HCT116 (cell line): ENCODE results near the gene SEMA6B. TPM values are rescaled to one million over a fixed set of nuclear protein-coding genes. Genes with fewer than 3 reads are reported as not detected.

Source experiments
- ATAC-seq: fragments of 200-7000 bp; cut with Tn5 transposase; 2 replicates; pipeline ENCODE4 v1.9.1; 2020; ENCODE audit warnings: mild to moderate bottlenecking, moderate library complexity
- BruUV-seq: library from RNA; stranded (reverse); fragments of 400-500 nt; replicated peaks from 2 replicates; lab custom pipeline; 2021; lab: Mats Ljungman, UMichigan
- CTCF ChIA-PET: fragments of 300-600 bp; sonication (Branson Sonifier 250); formaldehyde crosslinking; loops from one replicate; lab custom pipeline; 2021; ENCODE audit warnings: antibody characterized with exemption; lab: Charles Lee
- POLR2A ChIA-PET: fragments of 300-600, 350-600 bp; sonication (Branson Sonifier 250); formaldehyde crosslinking; loops from one replicate; lab custom pipeline; 2021; ENCODE audit warnings: antibody characterized with exemption; lab: Charles Lee
- RAD21 ChIA-PET, 2 experiments: fragments of 300-600 bp; sonication (Branson Sonifier 250); formaldehyde crosslinking; loops; one replicate each; lab custom pipeline; 2023; ENCODE audit warnings: low total read pairs in 2 of 2; ENCODE audit not compliant: uncharacterized antibody in 2 of 2, unreplicated experiment in 2 of 2, low non-redundant PET in 1 of 2; lab: Charles Lee
- DNase-seq: peaks from one replicate; pipeline ENCODE4 v3.0.0-alpha.2; 2010; ENCODE audit warnings: low read depth, low spot score
- H2AFZ ChIP-seq: fragments of 200-600 bp; shearing (Covaris generic), sonication (generic); 2 replicates; pipeline ENCODE4 v1.6.1; 2017; ENCODE audit warnings: low read depth, mixed run types, mixed read lengths, antibody characterized with exemption, low read length; ENCODE audit not compliant: poor library complexity, severe bottlenecking
- H3K27ac ChIP-seq: 2 replicates; pipeline ENCODE4 v1.5.1; 2012; ENCODE audit warnings: low read depth, low read length
- H3K27me3 ChIP-seq: fragments of 200-600 bp; sonication (generic); 2 replicates; pipeline ENCODE4 v1.6.1; 2016; ENCODE audit warnings: mixed run types, low read length, mixed read lengths; ENCODE audit not compliant: insufficient read depth
- H3K36me3 ChIP-seq, 2 experiments: fragments of 200-500 bp in 1 of 2; fragments of 200-600 bp in 1 of 2; sonication (Bioruptor generic) in 1 of 2; sonication (generic) in 1 of 2; 2 replicates each; pipeline versions ENCODE4 v1.5.1 to v1.6.1; 2014 to 2016; ENCODE audit warnings: low read length in 2 of 2, inconsistent platforms in 1 of 2, mixed read lengths in 1 of 2, mixed run types in 1 of 2; ENCODE audit not compliant: insufficient read depth in 2 of 2, control insufficient read depth in 1 of 2
- H3K4me1 ChIP-seq, 2 experiments: fragments of 200-600 bp in 1 of 2; sonication (generic) in 1 of 2; 2 replicates each; pipeline versions ENCODE4 v1.5.1 to v1.6.1; 2012 to 2017; ENCODE audit warnings: low read length in 2 of 2, inconsistent platforms in 1 of 2, mild to moderate bottlenecking in 1 of 2, mixed read lengths in 1 of 2, mixed run types in 1 of 2, moderate library complexity in 1 of 2; ENCODE audit not compliant: insufficient read depth in 2 of 2, control insufficient read depth in 1 of 2
- H3K4me2 ChIP-seq: fragments of 200-600 bp; sonication (generic); 2 replicates; pipeline ENCODE4 v1.6.1; 2017; ENCODE audit warnings: mixed run types, low read length, mixed read lengths
- H3K4me3 ChIP-seq, 2 experiments: fragments of 200-600 bp in 1 of 2; sonication (generic) in 1 of 2; replicated peaks in 1 of 2; 2 replicates each; pipeline ENCODE4 v1.5.1; 2011 to 2016; ENCODE audit warnings: low read length in 2 of 2, control low read depth in 1 of 2, low read depth in 1 of 2, mild to moderate bottlenecking in 1 of 2, mixed read lengths in 1 of 2, mixed run types in 1 of 2
- H3K79me2 ChIP-seq: fragments of 200-600 bp; sonication (generic); 2 replicates; pipeline ENCODE4 v1.6.1; 2017; ENCODE audit warnings: mild to moderate bottlenecking, mixed run types, low read length, moderate library complexity, mixed read lengths; ENCODE audit not compliant: insufficient read depth
- H3K9ac ChIP-seq: fragments of 200-600 bp; sonication (generic); 2 replicates; pipeline ENCODE4 v1.6.1; 2016; ENCODE audit warnings: low read length, mixed read lengths
- H3K9me2 ChIP-seq: fragments of 200-600 bp; sonication (generic), shearing (Covaris generic); 2 replicates; pipeline ENCODE4 v1.6.1; 2017; ENCODE audit warnings: mixed run types, mild to moderate bottlenecking, moderate library complexity; ENCODE audit not compliant: insufficient read depth
- H3K9me3 ChIP-seq, 2 experiments: fragments of 200-500 bp in 1 of 2; fragments of 200-600 bp in 1 of 2; sonication (Bioruptor generic) in 1 of 2; sonication (generic) in 1 of 2; 2 replicates each; pipeline ENCODE4 v1.6.1; 2014 to 2017; ENCODE audit warnings: low read length in 2 of 2, mixed read lengths in 2 of 2, inconsistent platforms in 1 of 2, low read depth in 1 of 2, mild to moderate bottlenecking in 1 of 2, mixed run types in 1 of 2, moderate library complexity in 1 of 2; ENCODE audit not compliant: control insufficient read depth in 1 of 2, insufficient read depth in 1 of 2
- H4K20me1 ChIP-seq: fragments of 200-600 bp; sonication (generic), shearing (Covaris generic); 2 replicates; pipeline ENCODE4 v1.6.1; 2017; ENCODE audit warnings: mixed run types, mild to moderate bottlenecking, moderate library complexity; ENCODE audit not compliant: insufficient read depth
- ATF3 ChIP-seq: IDR thresholded peaks from 2 replicates; pipeline ENCODE4 v1.6.1; 2012
- CTCF ChIP-seq, 3 experiments: fragments of 200-600 bp in 1 of 3; sonication (generic) in 1 of 3; IDR thresholded peaks in 2 of 3; conservative IDR thresholded peaks in 1 of 3; 2 replicates each; pipeline ENCODE4 v1.5.1; 2012 to 2017; ENCODE audit warnings: low read depth in 2 of 3, low read length in 2 of 3, antibody characterized with exemption in 1 of 3, borderline replicate concordance in 1 of 3, control low read depth in 1 of 3, mild to moderate bottlenecking in 1 of 3, mixed read lengths in 1 of 3, mixed run types in 1 of 3, moderate library complexity in 1 of 3; ENCODE audit not compliant: insufficient read depth in 1 of 3
- EGR1 ChIP-seq: IDR thresholded peaks from 2 replicates; pipeline ENCODE4 v1.6.1; 2012; ENCODE audit warnings: low read depth
- MAX ChIP-seq: IDR thresholded peaks from 2 replicates; pipeline ENCODE4 v1.6.1; 2012
- RAD21 ChIP-seq: IDR thresholded peaks from 2 replicates; pipeline ENCODE4 v1.6.1; 2012; ENCODE audit warnings: low read depth, mild to moderate bottlenecking
- REST ChIP-seq: IDR thresholded peaks from 2 replicates; pipeline ENCODE4 v1.6.1; 2012; ENCODE audit warnings: low read depth
- SIN3A ChIP-seq: IDR thresholded peaks from 2 replicates; pipeline ENCODE4 v1.6.1; 2012; ENCODE audit warnings: low read depth
- SP1 ChIP-seq: IDR thresholded peaks from 2 replicates; pipeline ENCODE4 v1.6.1; 2012; ENCODE audit warnings: low read depth
- ZFX ChIP-seq: fragments of 450-650 bp; IDR thresholded peaks from 2 replicates; pipeline ENCODE4 v1.6.1; 2017
- intact Hi-C: fragments of 100-400 bp; cut with micrococcal nuclease; formaldehyde crosslinking; loops from 2 replicates; pipeline ENCODE4 v1.10.0; 2022
- total RNA-seq: library from RNA; stranded (reverse); gene quantifications from one replicate; pipeline ENCODE4 v1.2.1, GENCODE V29; 2021; ENCODE audit not compliant: unreplicated experiment

The SEMA6B gene
- total RNA-seq, 1 experiment from 2014 or later: 58.4 TPM

- BruUV-seq: no TSS peak
- H3K79me2 ChIP-seq: peaks cover 3% of the 10 kb centered on the region; the same call in 1 of the 2 replicates
- H3K9me2 ChIP-seq: no peaks in the 10 kb centered on the region
- H3K27ac ChIP-seq: peak overlapping the region; percentile 40; the same call in 1 of the 2 replicates
- ATAC-seq: no peak
- H3K36me3 ChIP-seq: peaks cover 9 to 18% of the 10 kb centered on the region in 2 experiments; a peak in 3 of 4 replicates
- ChIA-PET CTCF (interaction anchor here (0.9 to 1.4 kb wide), 2 partner anchors 9 to 119 kb away, joined by 3 to 4 read pairs; no protein-coding TSS in a partner anchor), POLR2A (interaction anchor here (1.1 kb wide), 1 partner anchor 23 kb away, joined by 3 read pairs; the partner anchor contains the start of gene PLIN5), RAD21 (interaction anchor here (0.6 to 0.7 kb wide), 3 partner anchors 9 to 109 kb away, joined by 3 read pairs; no protein-coding TSS in a partner anchor)
- H3K9me3 ChIP-seq: no peaks in the 10 kb centered on the region
- no peak overlapping the region for H3K9ac ChIP-seq
- no peak for DNase-seq
- intact Hi-C loops: loop anchor here (1.0 kb wide), 1 partner anchor 78 kb away; no protein-coding TSS in a partner anchor
- no peaks in the 10 kb centered on the region for H3K27me3 ChIP-seq
- no peak overlapping the region for H2AFZ ChIP-seq
- H3K4me2 ChIP-seq: peak overlapping the region; percentile 32; the same call in 1 of the 2 replicates
- H3K4me1 ChIP-seq: peaks cover 8 to 26% of the 10 kb centered on the region in 2 experiments
- H3K4me3 ChIP-seq: no peak overlapping the region
- H4K20me1 ChIP-seq: no peaks in the 10 kb centered on the region
- TF ChIP-seq MAX (no peak), REST (no peak), ZFX (no peak), ATF3 (no peak), EGR1 (no peak), SP1 (no peak), RAD21 (peak; percentile 59), CTCF (IDR thresholded peaks at IDR 0.05 in 2 of 3, conservative IDR thresholded peaks at IDR 0.05 in 1 of 3; ENCODE audit: borderline replicate concordance in 1 of 3, insufficient read depth in 1 of 3, low read depth in 2 of 3, low read length in 2 of 3) (peak; percentile 69 to 97 (median 82)), SIN3A (no peak)
Measured at GRCh38 chr19:4557971-4558941, 1.2 kb downstream of the SEMA6B start.
